GM18502 (cell line): ENCODE measurements around the gene CANX.
A peak's percentile ranks its signal among the peaks of the same experiment; 100 is the strongest.
"Not testable (repeated sequence)": the region's sequence is repeated elsewhere in the genome, so short reads cannot be mapped to it uniquely, and the experiment has no call there.

Experiments used
- ATAC-seq: cut with Tn5 transposase; IDR thresholded peaks from one replicate; pipeline ENCODE4 v1.9.1; 2021; ENCODE audit warnings: mild to moderate bottlenecking; ENCODE audit not compliant: unreplicated experiment, poor library complexity

CANX gene

DNA sequence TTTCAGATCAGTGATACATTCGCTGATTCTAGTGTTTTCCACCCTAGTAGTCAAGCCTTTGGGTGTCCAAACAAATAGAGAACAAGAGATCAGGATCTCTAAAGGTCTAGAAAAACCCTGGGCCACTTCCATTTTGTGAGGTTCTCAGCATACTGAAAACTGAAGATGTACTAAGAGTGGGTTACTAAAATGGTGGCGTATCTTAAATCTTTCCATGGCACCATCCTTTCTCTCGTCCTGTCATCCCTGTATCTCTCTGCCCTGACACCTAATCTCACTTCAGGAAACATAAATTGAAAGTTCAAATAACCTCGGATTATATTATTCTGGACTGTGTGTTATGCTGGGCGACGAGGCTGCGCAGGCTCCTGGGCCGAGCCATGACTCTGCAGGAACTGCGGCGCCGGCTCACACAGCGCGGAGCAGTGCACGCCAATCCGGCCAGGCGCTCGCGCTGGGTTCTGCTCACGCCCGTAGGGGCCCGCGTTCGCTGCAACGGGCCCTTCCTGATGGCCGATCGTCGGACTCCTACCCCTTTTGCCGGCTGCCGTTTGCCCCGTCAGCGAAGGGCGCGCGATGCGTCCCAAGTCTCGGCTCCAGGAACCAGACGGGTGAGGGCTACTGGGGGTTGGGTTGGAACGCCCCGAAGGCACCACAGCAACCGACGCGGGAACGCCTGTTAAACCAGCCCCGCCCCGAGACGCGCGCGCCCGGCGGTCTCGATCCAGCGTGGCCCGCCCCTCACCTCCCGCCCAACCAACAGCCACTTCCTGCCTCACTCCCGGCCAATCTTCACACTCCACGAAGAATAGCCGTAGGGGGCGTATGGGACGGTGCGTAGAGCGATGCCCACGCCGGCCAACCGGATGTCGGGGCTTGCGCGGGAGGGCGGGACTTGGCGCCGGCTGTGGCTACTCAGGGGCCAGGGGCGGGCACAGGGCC is 503 bp upstream of the CANX start:
- peak; percentile 89 for ATAC-seq

DNA sequence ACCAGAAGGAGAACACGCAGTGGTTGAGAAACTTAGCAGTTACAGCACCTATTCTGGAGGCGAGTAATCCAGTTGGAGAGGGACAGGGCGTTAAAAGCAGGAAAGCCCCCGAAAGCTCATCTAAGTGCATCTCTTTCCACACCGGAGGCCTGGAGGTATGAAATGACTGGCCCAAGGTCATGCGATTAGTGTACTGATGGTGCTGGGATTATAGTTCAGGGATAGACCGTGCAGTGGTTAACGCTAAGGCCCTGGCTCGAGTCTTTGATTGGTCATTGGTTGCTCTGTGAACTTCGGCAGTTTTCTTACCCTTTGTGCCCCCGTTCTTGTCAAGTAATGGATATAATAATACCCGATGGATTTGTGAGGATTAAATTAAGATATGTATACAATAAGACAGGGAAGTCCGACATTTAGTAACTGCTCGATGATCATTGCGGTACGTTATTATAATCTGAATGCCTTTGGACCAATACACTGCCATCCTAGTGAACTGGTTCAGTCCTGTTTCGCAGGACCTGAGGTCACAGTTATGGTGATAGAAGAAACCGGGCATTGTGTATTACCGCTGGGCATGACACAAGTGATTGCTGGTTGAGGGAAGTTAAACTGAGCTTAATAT is 960 bp downstream of the CANX start:
- no peak for ATAC-seq

DNA sequence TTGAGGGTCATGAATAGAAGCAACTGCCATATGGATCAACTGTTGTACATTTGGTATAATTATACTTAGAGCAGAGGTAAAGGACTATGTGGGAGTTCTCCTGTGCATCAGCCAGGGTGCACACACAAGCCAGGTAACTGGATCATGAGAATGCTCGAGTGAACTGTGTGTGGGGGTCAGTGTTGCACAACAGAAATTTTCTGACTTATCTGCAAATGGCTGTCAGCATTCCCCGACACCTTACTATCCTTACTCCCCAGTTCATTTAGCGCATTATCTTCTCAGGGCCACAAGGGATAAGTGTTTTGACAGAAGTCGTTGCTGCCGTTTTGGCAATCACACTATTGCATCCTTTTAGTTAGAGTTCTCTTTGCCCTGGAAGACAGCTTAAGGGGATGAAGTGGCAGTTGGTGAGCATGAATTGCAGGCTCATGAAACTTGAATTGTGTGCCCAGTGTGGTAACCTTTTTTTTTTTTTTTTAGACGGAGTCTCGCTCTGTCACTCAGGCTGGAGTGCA is 1.7 kb downstream of the CANX start:
- no peak for ATAC-seq

DNA sequence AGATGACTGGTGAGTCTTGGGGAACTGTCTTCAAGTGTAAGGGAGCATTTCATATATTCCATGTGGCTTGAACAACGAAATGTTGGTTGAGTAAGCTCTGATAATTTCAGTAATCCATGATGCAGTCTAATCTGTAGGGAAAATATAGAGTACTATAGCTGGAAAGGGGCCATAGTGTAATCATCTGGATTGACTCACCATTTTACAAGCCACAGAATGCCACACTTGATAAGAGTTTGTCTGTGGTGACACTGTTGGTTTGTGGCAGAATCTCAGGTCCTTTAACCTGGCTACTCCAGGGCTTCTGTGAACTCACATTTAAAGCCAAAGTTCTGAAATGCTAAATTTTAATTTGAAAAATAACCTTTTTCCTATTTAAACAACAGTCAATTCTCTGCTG is 17.5 kb downstream of the CANX start:
- ATAC-seq = no peak

DNA sequence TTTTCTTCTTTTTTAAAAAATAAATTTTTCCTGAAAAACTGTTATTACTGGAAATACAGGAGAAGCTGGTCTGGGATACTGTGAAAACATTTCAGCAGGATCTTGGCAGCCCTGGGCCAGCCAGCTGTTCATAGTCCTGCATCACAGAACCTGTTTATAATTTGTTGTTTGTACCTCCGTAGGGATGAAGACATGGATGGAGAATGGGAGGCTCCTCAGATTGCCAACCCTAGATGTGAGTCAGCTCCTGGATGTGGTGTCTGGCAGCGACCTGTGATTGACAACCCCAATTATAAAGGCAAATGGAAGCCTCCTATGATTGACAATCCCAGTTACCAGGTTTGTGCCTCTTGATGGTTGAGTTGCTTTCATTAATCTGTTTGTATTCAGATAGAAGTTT is 21.5 kb downstream of the CANX start:
- no peak for ATAC-seq

DNA sequence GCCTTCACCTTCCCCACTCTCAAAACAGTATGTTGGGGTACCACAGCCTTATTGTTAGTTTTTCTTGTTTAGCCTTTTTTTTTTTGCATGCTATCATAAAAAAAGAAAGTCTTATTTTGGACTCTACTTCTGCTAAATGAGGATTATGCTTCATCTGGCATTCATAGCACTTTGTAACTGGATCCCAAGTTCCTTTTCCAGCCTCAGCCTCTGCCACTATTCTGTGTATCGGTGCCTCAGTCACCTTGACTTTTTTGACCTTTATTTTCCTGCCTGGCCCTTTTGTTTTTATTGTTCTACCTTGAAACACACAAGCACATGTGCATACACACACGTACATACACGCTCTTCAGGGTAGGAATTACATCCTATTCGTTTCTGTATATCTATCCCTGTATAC is 25.4 kb downstream of the CANX start:
- no peak for ATAC-seq

DNA sequence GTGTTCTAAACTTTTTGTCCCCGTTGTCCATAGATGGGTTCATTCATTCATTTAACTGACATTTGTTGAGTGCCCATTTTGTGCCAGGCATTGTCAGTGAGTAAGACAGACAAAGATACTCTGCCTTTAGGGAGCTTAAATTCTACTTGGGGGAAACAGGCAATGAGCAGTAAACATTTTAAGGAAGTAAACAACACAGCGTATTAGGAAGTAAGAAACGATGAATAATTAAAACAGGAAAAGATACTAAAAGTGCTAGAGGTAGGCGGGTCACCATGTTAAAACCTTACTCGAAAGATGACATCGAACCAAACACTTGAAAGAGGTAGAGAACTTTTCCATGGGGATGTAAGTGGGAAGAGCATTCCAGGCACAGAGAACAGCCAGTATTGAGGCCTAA is 28.3 kb downstream of the CANX start:
- no peak for ATAC-seq

DNA sequence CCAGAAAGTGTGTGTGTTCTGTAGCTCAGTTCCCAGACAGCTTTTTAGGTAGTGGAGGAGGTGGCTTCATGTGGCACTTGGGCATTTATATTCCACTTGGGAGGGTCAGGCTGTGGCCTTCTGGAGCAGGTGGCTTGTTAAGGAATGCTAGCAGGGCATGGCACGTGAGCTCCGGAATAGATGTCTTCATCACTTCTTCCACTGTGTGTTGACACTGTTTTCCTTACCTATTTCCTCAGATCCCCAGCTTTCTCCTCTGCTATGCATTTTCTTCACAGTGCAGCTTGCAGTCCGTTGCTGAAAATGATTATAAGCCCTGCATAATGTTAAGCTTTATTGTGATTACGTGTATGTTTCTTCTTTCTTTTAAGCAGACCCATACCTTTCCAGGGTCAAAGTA is 30.5 kb downstream of the CANX start:
- no peak for ATAC-seq

DNA sequence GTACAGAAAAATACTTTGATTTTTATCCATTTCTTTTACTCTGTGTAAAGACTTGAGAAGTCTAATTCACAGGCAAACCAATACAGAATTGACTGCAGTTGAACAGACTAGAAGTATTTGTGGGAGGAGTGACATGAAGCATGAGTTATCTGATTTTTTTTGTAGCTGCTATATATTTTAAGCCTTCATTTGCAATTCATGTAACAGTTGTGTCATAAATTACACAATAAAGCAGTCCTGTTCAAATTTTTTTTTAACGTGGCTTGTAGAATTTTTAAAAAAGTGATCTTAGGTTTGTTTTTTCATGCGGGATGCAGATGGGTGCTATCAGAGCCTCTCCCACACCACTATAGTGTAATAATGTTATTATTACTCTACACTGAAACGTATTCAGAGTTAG is 31.0 kb downstream of the CANX start:
- ATAC-seq = no peak

DNA sequence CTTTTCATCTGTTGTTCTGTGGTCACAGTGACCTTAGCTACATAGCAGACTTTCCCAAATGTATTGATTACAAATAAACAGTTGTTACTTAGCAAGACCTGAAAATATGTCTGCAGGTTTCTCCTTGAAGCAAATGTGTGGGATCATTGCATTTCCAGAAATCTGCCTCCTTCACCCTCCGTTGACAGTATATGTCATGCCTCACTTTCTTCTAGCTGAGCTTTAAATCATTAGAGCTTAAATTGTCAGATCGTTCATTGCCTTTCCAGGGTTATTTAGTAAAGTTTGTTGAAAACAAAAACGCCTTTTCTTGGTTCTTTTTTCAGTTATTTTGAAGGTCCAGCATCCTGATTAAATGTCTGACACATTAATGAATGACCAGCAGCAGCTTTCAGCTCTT is 31.6 kb downstream of the CANX start:
- no peak for ATAC-seq

DNA sequence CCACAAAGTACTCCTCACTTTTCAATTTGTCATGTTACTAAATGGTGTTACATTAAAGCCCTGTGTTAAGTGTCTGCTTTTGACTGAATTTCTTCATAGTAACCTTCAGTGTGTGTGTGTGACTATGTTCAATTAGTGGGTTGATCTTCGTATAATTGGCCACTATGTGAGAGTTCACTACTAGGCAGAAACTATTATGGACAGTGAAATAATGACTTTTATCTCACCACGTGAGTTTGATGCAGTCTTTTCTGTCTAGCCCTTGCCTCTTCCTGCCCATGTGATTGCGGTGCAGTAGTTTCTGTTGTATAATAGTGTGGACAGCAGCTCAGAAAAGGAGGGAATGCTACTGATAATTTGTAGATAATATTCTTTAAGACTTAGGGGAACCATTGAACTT is 32.1 kb downstream of the CANX start:
- no peak for ATAC-seq

DNA sequence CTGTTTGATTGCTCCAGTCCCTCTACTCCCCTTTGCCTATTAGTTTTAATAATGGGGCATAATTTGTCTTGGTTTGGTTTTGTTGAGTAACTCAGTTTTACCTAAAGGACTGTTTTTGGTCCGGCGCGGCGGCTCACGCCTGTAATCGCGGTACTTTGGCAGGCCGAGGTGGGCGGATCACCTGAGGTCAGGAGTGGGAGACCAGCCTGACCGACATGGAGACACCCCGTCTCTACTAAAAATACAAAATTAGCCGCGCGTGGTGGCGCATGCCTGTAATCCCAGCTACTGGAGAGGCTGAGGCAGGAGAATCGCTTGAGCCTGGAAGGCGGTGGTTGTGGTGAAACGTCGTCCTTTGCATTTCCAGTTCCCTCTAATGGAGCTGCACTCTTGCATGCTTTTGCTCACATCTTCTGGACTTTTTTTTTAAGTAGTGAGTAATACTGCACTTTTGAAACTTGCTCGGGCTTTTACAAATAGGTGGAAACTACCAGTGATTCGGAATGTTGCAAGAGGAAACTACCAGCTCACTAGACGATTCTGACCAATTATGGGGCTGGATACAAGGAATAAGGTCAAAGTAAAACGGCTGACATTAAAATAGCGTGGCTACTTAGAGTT is 33.1 kb downstream of the CANX start:
- ATAC-seq = peak; percentile 22

DNA sequence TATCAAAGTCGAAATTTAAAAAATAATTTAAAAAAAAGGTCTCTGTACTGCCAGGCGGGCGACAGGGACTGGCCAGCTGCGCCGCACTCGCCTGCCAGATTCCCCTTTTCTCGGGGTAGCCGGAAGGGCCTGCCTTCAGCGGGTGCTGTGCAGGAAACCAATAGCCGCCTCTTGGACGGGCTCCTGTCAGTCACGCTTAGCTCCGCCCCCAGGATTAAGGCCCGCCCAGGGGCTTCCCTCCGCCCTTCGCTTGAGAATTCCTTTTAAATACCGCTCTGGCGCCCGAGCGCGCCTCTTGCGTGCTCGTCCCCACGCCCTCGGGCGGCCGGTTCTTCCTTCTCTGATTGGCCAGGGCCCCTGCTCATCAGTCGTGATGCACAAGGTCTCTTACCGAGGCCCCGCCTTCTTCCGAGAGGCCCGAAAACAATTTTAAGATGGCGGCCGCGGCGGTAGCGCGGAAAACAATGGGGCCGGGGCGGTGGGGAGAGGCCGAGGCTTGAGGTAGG is 33.7 kb downstream of the CANX start, which contains the start of gene MAML1:
Gene MAML1 (plus strand): TSS at position 411 of the 506 bp plus-strand sequence. CDS start 291 bp downstream, outside the sequence.
- peak; percentile 95 for ATAC-seq

DNA sequence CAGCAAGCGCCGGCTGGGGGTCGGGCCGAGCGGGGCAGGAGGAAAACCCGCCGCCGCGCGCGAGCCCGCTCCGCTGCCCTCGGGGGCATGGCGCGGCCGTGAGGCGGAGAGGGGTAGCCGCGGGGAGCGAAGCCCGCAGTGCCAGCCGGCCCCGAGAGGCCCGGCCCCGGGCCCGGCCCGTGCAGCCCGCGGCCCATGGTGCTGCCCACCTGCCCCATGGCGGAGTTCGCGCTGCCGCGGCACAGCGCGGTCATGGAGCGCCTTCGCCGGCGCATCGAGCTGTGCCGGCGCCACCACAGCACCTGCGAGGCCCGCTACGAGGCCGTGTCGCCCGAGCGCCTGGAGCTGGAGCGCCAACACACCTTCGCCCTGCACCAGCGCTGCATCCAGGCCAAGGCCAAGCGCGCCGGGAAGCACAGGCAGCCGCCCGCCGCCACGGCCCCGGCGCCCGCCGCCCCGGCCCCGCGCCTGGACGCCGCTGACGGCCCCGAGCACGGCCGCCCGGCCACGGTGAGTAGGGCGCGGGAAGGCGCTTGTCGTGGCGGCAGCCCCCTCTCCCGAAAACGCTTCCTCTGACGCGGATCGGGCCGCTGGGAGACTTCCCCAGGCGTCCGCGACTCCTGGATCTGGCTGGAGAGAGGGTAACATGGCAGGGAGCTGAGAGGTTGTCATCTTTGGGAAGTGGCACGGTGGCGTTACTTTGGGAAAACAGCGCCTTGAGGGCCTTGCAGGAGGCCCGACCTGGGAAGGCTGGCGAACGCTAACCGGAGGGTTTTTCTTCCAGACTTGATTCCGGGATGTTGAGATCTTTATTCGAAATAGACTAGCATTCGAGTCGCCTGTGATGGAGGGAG is 34.4 kb downstream of the CANX start:
- peak; percentile 31 for ATAC-seq

DNA sequence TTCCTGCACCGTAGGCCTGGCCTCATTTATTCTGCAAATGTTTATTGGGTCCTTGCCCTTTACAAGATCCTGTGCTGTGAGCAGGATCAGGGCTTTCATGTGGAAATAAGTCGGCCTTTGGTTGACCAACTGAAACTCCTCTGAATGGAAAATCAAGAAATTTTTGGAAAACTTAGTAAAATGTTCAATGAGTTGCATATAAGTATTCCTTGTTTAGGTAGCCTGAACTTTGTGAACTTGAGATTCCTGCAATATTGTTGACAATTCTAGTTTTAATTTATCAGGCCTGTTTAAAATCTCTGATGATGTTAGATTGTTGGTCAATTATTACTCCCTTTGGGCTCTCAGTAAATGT is 35.0 kb downstream of the CANX start:
- ATAC-seq = no peak

DNA sequence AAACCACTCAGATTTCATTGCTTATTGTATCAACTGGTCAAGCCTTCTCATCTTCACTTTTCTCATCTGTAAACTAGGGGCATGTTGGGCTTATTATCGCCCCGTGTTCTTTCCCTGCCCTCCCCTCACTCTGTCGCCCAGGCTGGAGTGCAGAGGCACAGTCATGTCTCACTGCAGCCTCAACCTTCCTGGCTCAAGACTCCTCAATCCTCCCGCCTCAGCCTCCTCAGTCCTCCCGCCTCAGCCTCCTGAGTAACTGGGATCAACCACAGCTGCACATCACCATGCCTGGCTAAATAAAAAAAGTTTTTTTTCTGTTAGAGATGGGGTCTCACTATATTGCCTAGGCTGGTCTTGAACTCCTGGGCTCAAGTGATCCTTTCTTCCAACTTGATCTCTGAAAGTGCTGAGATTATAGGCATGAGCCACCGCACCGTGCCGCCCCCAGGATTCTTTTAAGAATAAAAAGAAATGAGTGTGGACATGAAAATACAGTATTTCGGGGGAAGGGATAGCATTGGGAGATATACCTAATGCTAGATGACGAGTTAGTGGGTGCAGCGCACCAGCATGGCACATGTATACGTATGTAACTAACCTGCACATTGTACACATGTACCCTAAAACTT is 35.9 kb downstream of the CANX start:
- no peak for ATAC-seq

DNA sequence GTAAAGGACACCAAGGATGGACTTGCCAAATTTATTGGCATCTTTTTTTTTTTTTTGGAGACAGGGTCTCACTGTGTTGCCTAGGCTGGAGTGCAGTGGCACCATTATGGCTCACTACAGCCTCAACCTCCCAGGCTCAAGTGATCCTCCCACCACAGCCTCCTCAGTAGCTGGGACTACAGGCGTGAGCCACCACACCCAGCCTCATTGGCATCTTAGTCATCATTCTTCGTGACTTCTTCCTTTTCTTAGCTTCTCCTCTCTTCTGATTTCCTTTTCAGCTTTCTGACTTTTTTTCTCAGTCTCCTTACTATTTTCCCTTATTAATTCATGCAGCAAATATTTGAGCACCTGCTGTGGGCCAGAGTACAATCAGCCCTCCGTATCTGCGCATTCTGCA is 40.0 kb downstream of the CANX start:
- ATAC-seq = no peak

DNA sequence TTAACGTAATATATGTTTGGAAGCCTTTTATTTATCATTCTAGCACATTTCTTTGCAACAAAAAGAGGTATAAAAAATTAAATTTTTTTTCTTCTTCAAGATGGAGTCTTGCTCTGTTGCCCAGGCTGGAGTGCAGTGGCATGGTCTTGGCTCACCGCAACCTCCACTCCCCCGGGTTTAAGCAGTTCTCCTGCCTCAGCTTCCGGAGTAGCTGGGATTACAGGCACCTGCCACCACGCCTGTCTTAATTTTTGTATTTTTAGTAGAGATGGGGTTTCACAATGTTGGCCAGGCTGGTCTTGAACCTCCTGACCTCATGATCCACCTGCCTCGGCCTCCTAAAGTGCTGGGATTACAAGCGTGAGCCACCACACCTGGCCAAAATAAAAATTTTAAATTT is 45.3 kb downstream of the CANX start:
- not testable (repeated sequence) for ATAC-seq

DNA sequence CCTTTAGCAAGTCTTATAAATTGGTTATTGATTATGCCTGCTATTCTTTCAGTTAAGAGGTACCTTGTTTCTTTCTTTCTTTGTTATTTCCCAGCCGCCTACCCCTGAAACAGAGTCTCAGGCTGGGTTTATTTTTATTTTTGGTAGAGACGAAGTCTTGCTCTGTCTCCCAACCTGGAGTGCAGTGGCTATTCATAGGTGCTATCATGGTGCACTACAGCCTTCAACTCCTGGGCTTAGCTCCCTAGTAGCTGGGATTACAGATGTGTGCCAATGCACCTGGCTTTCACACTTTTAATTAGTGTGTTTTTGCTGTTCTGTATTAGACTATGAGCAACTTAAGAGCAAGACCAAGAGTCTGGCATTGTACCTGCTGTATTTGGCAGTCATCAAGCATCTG is 48.1 kb downstream of the CANX start:
- ATAC-seq = no peak

DNA sequence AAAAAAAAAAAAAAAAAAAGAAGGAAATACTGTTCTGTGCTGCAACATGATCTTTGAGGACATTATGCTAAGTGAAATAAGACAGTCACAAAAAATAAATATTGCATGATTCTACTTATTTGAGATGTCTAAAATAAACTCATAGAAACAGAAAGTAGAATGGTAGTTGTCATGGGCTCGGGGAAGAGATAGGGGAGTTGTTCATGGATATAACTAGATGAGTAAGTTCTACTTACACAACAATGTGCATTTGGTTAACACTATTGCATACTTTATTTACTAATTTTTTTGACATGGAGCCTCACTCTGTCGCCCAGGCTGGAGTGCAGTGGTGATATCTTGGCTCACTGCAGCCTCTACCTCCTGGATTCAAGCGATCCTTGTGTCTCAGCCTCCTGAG is 49.0 kb downstream of the CANX start:
- no peak for ATAC-seq
